Stimulated activated CD4-positive, alpha-beta T cell treated with anti-CD3 and anti-CD28 coated beads, TNF-alpha, amount 100 ng/mL, for 1 hour (primary cell): ENCODE data around the gene CSRP2.

ENCODE experiments used
- DNase-seq, 3 donors: peaks; one replicate each; pipeline ENCODE4 v3.0.0-alpha.2; 2020; ENCODE audit warnings: low read depth in 3 of 3, low spot score in 1 of 3

Gene CSRP2

GRCh38 chr12:76895796-76896195 is 17.0 kb upstream of the CSRP2 start:
- no peak for DNase-seq

- no peak for DNase-seq
Observed at GRCh38 chr12:76891609-76892008, 12.8 kb upstream of the CSRP2 start.

DNA sequence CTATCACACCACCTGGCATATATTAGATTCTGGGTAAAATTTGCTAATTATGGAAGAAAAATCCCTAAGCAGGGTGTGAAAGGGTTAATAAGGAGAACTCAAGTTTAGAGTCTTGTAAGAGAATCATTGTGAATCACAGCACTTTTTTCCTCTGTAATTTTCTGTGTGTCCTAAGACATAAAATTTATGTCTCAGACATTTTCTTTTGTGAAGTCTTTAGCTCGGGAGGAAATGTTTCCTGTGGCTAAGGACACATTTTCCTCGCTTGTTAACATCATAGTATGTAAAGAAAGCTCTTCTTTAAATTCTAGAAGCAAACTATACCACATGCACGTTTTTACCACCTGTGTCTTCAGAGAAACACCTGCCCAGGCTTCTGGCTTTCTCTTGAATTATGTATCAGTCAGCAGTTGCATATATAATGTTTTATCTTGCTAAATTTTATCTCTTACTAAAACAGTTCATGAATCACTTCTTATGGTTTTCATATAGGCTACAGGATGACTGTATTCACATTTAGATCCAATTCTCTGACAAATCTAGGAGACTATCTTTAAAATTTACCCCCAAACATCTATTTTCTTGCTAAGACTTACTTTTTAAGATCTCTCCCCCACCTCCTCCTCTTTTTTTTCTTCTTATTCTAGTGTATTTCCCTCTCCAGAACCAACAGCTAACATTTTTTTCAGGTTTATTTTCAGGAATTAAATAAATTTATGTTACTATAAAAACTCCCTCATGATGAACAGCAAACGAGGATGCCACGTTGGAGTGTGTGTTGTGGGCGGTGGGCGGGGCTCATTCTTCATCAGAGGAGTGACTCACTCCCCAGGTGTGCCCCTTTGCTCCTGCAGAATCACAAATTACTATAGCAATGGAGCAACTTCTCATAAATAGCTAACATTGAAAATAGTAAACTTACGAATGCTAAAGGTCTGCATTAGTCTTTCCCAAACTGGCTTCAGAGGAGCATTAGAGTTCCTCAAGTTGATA is 11.6 kb upstream of the CSRP2 start:
- DNase-seq, result peak in 1 of 3 donors; percentile 55

DNA sequence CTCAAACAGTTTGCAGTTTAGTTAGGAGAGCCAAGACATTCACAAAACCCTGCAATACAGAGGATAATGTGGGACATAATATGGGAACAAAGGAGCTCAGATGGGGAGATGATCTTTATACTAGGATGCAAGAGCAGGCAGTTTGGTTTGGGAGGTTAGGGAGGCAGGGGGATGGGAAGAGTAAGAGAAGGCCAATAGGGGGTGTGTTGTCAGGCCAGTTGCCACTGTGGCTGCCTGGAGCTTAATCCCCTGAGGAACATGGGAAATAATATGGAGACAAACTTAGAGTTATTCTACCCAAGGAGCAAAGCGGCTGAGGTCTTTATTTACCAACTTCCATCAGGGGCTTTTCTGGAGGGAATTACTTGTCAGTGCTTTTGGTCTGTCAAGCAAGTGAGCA is 10.0 kb upstream of the CSRP2 start:
- DNase-seq, result no peak

DNA sequence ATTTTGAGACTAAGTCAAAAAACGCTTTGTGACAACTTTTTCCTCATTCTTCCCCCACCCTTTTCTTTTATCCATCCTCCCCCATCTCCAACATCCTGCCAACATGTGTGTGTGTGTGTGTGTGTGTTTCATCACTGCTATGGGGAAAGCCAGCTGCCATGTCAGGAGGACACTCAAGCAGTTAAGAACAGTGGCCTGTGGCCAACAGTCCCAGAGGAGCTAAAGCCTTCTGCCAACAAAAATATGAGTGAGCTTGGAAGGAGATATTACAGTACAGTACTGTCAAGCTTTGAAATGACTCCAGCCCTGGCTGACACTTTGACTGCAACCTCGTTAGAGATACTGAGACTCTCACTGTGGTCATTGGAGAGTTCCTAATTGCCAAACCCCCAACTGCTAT is 5.0 kb upstream of the CSRP2 start:
- no peak for DNase-seq

- DNase-seq, result no peak
Observed at GRCh38 chr12:76883151-76883550, 4.3 kb upstream of the CSRP2 start.

GRCh38 chr12:76882367-76882766 is 3.5 kb upstream of the CSRP2 start:
- no peak for DNase-seq

- no peak for DNase-seq
Observed at GRCh38 chr12:76881142-76881541, 2.3 kb upstream of the CSRP2 start.

DNA sequence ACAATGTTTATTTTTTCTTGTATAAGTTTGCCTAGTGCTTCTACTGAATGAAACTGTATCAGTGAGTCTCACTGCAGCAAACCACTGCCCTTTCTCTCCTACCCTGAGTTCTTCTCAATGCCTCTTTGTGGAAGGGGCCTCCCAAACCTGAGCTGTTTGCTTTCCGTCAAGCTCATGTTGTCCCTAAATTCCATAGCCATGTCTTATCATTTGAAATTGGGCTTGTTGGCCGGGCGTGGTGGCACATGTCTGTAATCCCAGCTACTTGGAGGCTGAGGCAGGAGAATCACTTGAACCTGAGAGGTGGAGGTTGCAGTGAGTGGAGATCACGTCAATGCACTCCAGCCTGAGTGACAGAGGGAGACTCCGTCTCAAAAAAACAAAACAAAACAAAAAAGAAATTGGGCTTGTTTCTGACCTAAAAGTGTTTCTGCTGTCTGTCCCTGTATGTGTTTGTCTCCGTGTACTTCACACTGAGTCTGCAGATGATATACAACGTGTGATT is 1.8 kb upstream of the CSRP2 start:
- no peak for DNase-seq

DNA sequence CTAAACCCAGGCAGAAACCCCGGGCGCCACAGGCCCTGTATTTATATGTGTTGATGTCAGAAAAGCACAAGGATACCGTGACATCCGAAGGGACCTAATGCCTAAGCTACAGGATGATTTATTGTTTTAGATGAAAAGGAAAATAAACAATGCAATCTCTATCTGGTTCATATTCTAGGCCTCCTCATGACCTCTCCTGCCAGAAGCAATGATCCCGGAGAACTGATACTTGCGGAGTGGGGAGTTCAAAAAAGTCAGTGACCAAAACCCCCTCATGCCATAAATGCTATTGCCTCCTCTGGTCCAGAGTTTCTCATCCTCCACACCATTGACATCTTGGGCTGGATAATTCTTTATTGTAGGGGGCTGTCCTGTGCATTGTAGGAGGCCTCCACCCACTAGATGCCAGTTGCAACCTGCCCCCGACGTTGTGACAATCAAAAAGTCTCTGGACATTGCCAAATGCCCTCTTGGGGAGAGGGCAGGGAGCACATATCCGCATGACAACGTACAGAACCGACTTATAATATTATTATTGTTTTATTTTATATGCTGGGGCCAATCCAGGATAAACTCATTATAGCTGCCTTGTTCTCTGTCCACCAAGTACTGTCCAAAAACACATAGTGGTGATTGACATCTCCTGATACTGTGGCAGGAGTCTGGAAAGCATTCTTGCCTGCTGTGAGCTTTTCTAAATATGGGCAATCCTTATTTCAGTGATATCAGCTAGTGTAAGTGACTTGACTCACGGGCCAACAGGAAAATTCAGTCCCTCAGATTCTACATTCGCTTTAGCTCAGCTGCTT is 1.1 kb upstream of the CSRP2 start:
- no peak for DNase-seq

GRCh38 chr12:76878099-76878898 is 520 bp downstream of the CSRP2 start:
- peak in 1 of 3 donors; percentile 2 for DNase-seq

DNA sequence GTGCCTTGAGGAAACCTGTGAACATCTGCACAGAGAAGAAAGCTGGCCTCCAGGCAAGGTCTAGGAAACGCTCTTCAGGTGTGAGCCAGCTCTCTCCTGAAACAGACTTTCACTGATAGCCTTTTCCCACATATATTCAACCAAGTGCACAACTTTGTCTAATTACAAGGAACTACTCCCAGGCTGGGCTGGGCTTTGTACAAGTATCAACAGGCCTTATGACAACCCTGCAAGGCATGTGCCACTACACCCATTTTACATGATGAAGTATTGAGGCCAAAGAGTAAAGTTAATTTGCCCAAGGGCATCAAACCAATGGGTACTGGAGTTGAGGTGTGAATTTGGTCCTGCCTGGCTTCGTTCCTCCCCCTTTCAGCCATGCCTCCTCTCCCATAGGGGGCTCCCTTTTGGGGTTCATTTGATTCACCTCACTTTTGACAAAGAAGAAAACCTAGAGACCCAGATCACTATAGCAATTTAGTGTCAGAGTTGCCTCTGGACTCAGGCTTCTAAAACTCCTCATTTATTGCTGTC is 2.1 kb downstream of the CSRP2 start:
- DNase-seq, result no peak

- DNase-seq, result no peak
Observed at GRCh38 chr12:76874491-76875190, 4.2 kb downstream of the CSRP2 start.

- DNase-seq, result no peak
Observed at GRCh38 chr12:76874027-76874426, 4.8 kb downstream of the CSRP2 start.

GRCh38 chr12:76872415-76872814 is 6.4 kb downstream of the CSRP2 start:
- no peak for DNase-seq

DNA sequence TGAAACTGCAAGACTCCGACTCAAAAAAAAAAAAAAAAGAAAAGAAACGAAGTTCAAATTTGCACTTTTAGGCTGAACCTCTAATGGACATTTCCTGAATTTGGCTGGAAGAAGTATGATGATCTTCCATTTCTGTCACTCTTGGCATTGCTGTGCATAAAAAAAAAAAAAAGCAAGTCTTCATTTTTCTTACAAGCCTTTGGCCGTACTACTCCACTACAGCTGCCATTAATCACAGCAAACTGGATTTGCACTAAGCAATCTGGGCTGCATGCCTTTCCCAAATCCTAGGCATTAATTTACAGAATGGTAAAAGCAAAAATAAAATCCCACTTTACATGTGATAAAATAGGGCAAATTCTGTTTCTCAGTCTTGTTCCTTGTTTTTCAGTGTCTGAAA is 7.1 kb downstream of the CSRP2 start:
- DNase-seq, result no peak

GRCh38 chr12:76871082-76871481 is 7.7 kb downstream of the CSRP2 start:
- DNase-seq, result no peak

DNA sequence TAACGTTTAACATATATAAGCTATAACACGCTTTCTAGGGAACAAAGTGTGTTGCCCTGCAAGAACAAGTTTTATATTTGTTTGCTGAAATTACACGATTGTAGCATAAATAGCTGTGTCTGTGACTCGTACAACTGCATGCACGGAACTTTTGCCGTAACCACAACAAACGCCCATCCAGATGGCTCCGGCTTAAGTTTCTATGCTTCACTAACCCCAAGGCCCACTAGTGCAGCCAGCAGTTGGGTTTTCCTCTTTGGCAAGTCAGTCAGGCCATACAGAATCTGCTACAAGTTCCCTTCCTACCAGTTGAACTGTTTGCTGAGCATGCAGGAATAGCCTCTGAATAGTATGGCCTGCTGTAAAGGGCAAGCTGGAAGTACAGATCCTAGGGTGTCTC is 12.1 kb downstream of the CSRP2 start:
- DNase-seq, result no peak

DNA sequence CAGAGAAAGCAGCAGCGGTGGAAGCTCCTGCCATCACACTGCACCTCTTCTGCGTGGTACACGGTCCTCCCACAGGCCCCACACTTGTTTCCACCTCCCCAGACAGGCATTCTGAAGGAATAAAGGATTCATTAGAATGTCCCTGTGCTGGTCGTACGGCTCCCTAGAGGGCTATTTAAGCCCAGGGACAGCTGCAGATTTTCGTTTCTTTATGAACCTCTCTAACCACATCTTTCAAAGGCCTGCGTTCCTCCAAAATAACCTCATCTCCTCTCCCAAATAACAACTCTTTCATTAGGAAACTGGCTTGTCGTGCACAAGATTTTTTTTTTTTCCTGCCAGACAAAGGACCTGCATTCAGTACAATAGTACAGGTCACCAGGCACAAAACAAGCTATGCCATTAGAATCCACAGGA is 12.7 kb downstream of the CSRP2 start:
- DNase-seq, result no peak

- no peak for DNase-seq
Observed at GRCh38 chr12:76864791-76865400, 13.9 kb downstream of the CSRP2 start.
